Measurements from ENCODE around the gene RBM17. TPM values are rescaled to one million over a fixed set of nuclear protein-coding genes. Genes with fewer than 3 reads are reported as not detected.

Gene RBM17
- total RNA-seq, 1 experiment from 2014 or later = 129 TPM

- no peak overlapping the region for H3K9ac ChIP-seq (ENCODE audit: low read length)
- CTCF ChIA-PET = no interaction called here
- H3K9me3 ChIP-seq (ENCODE audit: control insufficient read depth in 1 of 2, insufficient read depth in 1 of 2, low read depth in 1 of 2, low read length in 2 of 2) = no peaks in the 10 kb centered on the region
- H4K20me1 ChIP-seq (ENCODE audit: insufficient read depth) = no peaks in the 10 kb centered on the region
- RAD21 ChIA-PET (ENCODE audit: low non-redundant PET in 1 of 2, low total read pairs in 2 of 2, uncharacterized antibody in 2 of 2, unreplicated experiment in 2 of 2) = no interaction called here
- POLR2A ChIA-PET = no interaction called here
- no peak for TF ChIP-seq POLR2A (IDR thresholded peaks at IDR 0.05; ENCODE audit: borderline replicate concordance, extremely low read depth, insufficient read depth, insufficient read length)
- no peak for TF ChIP-seq CTCF (IDR thresholded peaks at IDR 0.05 in 2 of 3, conservative IDR thresholded peaks at IDR 0.05 in 1 of 3; ENCODE audit: borderline replicate concordance in 1 of 3, insufficient read depth in 1 of 3, low read depth in 2 of 3, low read length in 2 of 3)
- TF ChIP-seq TCF7L2 (IDR thresholded peaks at IDR 0.05; ENCODE audit: borderline replicate concordance, extremely low read depth, insufficient read depth, insufficient read length) = no peak
- no peak for TF ChIP-seq MAX (IDR thresholded peaks at IDR 0.05)
- no peak for TF ChIP-seq SP1 (IDR thresholded peaks at IDR 0.05; ENCODE audit: low read depth)
- no peak for TF ChIP-seq ZNF274 (IDR thresholded peaks at IDR 0.05; ENCODE audit: low read depth, low read length)
- no peak for TF ChIP-seq SIN3A (IDR thresholded peaks at IDR 0.05; ENCODE audit: low read depth)
- no peak for TF ChIP-seq EZH2 (IDR thresholded peaks at IDR 0.05)
- no peak for TF ChIP-seq RAD21 (IDR thresholded peaks at IDR 0.05; ENCODE audit: low read depth)
- TF ChIP-seq REST (IDR thresholded peaks at IDR 0.05; ENCODE audit: low read depth) = no peak
- TF ChIP-seq ELF1 (IDR thresholded peaks at IDR 0.05; ENCODE audit: borderline replicate concordance, low read depth) = no peak
- no peak for TF ChIP-seq ATF3 (IDR thresholded peaks at IDR 0.05)
- no peak for TF ChIP-seq POLR2AphosphoS5 (IDR thresholded peaks at IDR 0.05; ENCODE audit: low read depth, low read length)
- H3K27me3 ChIP-seq (ENCODE audit: insufficient read depth, low read length) = peaks cover 17% of the 10 kb centered on the region; the same call in 1 of the 2 replicates
- DNase-seq (ENCODE audit: low read depth, low spot score) (no peak), ATAC-seq (no peak)
- no peak overlapping the region for H3K4me2 ChIP-seq (ENCODE audit: low read length)
- no peak overlapping the region for H3K27ac ChIP-seq (ENCODE audit: low read depth, low read length)
- no peaks in the 10 kb centered on the region for H3K4me1 ChIP-seq (ENCODE audit: control insufficient read depth in 1 of 2, insufficient read depth in 2 of 2, low read length in 2 of 2)
- BruUV-seq (replicated peaks) = no TSS peak
- no peak overlapping the region for H3K4me3 ChIP-seq (replicated peaks in 1 of 2; ENCODE audit: low read depth in 1 of 2, low read length in 2 of 2)
- H2AFZ ChIP-seq (ENCODE audit: low read depth, low read length, poor library complexity, severe bottlenecking) = no peak overlapping the region
- intact Hi-C loops (cut with micrococcal nuclease) = no loop called here
- no peaks in the 10 kb centered on the region for H3K79me2 ChIP-seq (ENCODE audit: insufficient read depth, low read length)
- no peaks in the 10 kb centered on the region for H3K9me2 ChIP-seq (ENCODE audit: insufficient read depth)
- H3K36me3 ChIP-seq (ENCODE audit: control insufficient read depth in 1 of 2, insufficient read depth in 2 of 2, low read length in 2 of 2) = no peaks in the 10 kb centered on the region
These were observed 23.0 kb upstream of the RBM17 start for GRCh38 chr10:6065835-6066234.

All from HCT116 (cell line).